RWPE1 (cell line): Measurements from ENCODE around the gene TRAF3.

ENCODE experiments used
- CTCF ChIA-PET: fragments of 350-600 bp; sonication (Branson Sonifier 250); formaldehyde crosslinking; extraction: SDS; loops from one replicate; lab custom pipeline; 2021; lab: Yijun Ruan, JAX
- POLR2A ChIA-PET: fragments of 400-600 bp; formaldehyde crosslinking; extraction: SDS; loops from one replicate; lab custom pipeline; 2020; ENCODE audit warnings: antibody characterized with exemption; ENCODE audit not compliant: low non-redundant PET; lab: Yijun Ruan, JAX
- DNase-seq: peaks from one replicate; pipeline ENCODE4 v3.0.0; 2012; ENCODE audit warnings: low spot score
- H3K27ac ChIP-seq: fragments of 450-650 bp; 2 replicates; pipeline ENCODE4 v1.5.1; 2017
- TF ChIP-seq, protein P1 (sequence below): fragments of 450-650 bp; conservative IDR thresholded peaks from 2 replicates; pipeline ENCODE4 v1.5.1; 2017; ENCODE audit warnings: low read depth, mild to moderate bottlenecking

TRAF3 gene

DNA sequence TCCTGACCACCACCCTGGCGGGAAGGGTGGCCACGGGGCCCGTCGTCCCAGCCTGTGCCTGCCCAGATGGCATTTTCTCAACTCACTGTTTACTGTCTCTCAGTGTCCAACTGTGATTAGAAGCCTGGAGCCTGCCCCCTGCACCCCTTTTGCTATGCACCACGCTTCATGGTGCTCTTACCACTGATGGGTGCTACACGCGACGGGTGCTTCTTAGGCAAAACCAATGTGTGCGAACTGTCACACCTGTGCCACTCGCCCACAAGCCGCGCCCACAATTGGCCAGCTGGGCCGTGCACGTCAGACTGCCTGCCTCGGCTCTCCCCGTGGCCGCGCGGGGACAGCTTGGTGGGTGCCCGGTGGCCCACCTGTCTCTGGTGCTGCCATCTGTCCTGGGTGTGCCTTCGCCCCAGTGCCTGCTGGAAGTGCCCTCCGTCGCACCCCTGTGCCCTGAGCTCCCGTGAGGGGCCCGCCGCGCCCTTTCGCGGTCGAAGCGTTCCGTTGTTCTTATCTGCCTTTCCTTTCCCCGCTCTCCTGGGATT lies 130.1 kb downstream of the TRAF3 start:
- CTCF ChIA-PET, result no interaction called here
- POLR2A ChIA-PET, result no interaction called here
- H3K27ac ChIP-seq, result no peak overlapping the region
- DNase-seq, result no peak
- TF ChIP-seq, protein P1, sequence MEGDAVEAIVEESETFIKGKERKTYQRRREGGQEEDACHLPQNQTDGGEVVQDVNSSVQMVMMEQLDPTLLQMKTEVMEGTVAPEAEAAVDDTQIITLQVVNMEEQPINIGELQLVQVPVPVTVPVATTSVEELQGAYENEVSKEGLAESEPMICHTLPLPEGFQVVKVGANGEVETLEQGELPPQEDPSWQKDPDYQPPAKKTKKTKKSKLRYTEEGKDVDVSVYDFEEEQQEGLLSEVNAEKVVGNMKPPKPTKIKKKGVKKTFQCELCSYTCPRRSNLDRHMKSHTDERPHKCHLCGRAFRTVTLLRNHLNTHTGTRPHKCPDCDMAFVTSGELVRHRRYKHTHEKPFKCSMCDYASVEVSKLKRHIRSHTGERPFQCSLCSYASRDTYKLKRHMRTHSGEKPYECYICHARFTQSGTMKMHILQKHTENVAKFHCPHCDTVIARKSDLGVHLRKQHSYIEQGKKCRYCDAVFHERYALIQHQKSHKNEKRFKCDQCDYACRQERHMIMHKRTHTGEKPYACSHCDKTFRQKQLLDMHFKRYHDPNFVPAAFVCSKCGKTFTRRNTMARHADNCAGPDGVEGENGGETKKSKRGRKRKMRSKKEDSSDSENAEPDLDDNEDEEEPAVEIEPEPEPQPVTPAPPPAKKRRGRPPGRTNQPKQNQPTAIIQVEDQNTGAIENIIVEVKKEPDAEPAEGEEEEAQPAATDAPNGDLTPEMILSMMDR, result no peak

DNA sequence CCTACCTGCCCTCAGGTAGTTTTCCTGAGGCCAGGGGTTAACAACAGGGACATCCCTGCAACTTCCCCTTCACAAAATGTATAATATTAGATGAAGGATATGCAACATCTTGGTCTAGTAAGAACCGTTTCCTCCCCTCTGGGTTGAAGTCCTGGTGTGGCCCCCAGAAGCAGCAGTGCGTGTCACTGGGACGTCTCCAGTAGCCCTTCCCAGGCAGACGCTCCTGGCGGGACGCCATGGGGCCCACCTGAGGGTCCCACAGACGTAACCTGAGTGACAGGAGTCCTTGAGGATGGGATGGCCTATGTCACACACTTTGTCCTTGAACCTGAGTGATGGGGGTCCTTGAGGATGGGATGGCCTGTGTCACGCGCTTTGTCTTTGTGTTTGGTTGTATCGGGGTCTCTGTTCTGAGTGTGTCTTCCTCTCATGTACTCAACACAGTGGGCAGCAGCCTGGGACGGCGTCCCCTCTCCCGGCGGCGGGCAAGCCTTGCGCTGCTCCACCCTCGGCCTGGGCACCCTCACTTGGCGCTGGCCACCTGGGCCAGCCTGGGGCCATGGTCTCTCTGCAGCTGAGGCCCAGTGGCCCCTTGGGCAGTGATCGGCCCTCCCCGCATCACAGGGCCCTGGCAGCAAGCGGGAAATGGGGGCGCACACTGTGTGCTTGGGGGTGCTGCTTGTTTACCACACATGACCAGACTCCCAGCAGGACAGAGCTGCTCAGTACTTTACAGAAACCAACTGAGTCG lies 130.9 kb downstream of the TRAF3 start:
- CTCF ChIA-PET, result no interaction called here
- no peak for DNase-seq

DNA sequence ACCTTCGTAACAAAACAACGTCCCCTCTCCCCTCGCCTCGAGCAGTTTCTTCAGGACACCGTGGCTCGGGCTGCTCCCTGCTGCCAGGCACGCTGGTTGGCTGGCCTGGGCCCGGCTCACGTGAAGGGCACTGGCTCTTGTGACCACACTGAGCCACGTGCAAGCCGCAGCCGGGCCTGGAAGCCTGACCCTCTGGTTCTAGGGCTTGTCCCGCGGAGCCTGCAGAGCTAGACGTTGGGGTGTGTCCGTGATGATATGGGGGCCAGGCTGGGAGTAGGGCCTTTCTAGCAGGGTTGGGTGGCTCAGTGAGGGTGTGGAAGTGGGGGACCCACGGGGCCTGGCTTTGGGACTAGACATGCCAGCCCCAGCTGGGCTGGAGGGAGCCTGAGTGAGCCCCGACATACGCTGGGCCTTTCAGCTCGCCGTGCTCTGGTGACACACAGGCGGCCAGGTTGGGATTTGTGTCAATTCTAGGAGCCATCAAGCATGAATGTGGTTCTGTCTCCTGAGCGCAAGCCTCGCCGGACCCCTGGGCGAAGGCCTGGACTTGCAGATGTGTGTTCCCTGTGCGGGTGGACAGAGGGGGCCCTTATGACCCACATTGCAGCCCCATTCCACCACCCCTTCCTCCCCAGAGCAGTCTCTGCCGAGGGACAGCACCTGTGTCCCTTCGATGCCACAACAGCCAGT lies 131.7 kb downstream of the TRAF3 start:
- no peak overlapping the region; the same call in 1 of the 2 replicates for H3K27ac ChIP-seq
- DNase-seq, result no peak
- TF ChIP-seq, protein P1, result no peak
- POLR2A ChIA-PET, result no interaction called here
- CTCF ChIA-PET, result no interaction called here

More for the DNA sequence above, 130.9 kb downstream of the TRAF3 start:
- TF ChIP-seq, protein P1, result no peak
- POLR2A ChIA-PET, result no interaction called here
- H3K27ac ChIP-seq, result no peak overlapping the region

DNA sequence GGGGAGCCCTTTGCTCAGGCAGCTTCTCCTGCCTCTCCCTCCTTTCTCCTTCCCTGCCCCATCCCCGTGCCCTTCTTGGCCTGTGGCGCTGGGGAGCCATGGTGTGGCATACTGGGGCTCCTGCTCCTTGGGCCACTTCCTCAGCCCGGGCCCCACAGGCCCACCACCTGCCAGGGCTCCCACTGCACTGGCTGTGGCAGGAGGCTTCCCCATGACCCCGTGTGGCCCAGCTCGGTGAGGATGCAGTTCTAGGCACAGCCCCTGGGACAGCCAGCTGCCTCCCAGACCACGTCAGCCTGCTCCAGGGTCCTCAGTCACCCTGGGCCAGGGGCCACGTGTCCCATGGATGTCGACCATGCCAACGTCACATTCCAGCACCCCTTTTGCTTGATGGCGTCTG lies 132.2 kb downstream of the TRAF3 start:
- DNase-seq, result no peak
- TF ChIP-seq, protein P1, result no peak
- ChIA-PET POLR2A (no interaction called here), CTCF (no interaction called here)
- no peak overlapping the region; the same call in 1 of the 2 replicates for H3K27ac ChIP-seq

DNA sequence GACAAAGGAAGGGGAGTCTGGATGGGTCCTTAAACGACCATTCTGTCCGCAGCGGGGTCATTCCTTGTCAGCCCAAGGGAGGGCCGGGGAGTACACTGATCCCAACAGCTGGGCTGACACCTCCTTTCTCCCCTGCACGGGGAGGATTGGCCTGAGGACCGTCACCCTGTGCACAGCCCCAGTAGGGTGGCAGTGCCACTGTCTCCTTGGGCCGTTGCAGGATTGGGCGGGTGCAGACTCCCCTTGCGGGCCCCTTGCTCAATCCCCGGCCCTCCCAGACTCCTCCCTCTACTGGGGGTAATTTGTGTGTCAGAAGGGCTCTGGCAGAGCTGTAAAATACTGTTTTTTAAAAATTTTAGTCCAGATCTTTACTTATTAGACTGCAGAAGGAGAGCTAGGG lies 132.7 kb downstream of the TRAF3 start:
- CTCF ChIA-PET, result no interaction called here

DNA sequence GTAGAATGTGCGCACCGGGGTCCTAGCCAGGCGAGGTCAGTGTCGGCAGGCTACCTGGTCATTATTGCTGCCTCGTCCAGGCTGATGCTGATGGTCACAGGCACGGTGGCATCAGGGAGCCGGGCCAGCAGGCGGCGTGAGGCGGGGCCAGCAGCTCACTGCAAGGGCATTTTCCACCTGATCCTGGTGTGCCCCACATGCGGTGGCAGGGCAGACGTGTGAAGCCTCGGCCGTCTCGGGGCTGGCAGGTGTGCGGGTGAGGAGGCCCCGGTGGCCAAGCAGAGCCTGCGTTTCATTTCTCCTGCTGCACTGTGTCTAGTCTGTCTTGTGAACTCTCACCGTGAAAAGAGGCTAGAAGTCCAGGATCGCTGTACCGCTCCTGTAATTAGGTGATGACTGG lies 133.2 kb downstream of the TRAF3 start:
- no peak overlapping the region for H3K27ac ChIP-seq
- CTCF ChIA-PET, result no interaction called here
- TF ChIP-seq, protein P1, result no peak
- POLR2A ChIA-PET, result no interaction called here
- no peak for DNase-seq

More for the DNA sequence above, 132.7 kb downstream of the TRAF3 start:
- DNase-seq, result no peak
- TF ChIP-seq, protein P1, result no peak
- POLR2A ChIA-PET, result no interaction called here
- H3K27ac ChIP-seq, result no peak overlapping the region
